Measurements from ENCODE around the gene RHBDF1.

Gene RHBDF1

DNA sequence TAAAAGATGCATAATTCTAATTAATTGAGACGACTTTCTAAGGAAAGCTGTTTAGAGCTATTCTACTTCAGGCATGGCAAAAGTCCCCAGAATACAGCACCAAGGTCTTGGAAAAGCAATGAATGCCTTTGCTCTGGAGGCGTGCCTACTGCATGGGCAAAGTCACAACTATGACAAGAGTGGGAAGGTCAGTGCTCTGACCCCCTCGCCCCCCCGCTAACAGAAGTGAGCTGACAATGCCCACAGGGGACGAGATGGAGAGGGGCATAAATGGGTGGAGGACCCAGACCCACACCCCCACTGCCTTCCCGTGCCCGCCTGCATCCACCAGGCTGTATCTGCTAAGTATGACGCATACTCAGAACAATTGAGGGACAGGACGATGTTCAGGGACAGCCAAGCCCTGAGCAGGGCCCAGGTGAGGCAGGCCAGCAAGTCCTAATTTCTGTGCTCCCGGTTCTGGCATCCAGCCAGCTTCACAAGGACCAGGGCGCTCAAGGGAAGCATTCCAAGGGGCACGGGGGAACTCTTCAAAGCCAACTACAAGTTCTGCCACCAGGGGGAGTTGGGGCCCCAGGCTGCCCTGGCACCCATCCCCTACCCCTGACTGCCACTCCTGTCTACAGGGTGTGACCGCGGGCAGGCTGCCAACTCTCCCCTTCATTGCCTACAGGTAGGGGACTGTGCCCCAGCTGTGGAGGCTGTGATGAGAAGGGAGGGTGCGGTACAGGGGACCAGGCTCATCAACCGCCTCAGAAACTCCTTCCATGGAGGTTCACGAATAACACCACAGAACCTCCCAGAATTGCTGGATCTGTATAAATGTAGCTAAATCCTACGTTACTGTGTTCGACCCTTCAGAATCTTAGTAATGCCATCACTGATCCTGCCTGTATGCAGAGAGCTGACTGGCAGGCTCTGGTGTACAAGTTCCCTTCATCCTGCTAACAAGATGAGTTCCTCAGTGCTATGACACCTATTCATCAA is 45.2 kb upstream of the RHBDF1 start:
- peak; percentile 75 for TF ChIP-seq CTCF (IDR thresholded peaks at IDR 0.05; ENCODE audit: insufficient read depth, low read depth, low read length, missing control alignments)
- H3K4me3 ChIP-seq (ENCODE audit: low read depth, low read length) = no peak overlapping the region
- DNase-seq (ENCODE audit: low read depth) = peak; percentile 69

DNA sequence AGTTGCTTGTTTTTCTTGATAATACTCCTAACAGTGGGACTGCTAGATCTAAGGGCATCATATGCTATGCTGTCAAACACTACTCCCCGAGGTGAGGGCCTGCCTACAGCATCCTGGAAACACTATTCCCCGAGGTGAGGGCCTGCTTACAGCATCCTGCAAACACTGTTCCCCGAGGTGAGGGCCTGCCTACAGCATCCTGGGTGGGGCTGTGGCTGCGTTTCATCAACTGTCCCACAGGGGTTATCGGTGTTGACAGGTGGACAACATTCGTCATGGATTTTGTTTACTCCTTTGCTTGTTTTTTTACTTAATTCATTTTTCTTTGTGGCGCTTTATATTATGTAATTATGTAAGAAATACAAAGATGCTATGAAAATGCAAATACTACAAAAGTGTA is 43.6 kb upstream of the RHBDF1 start:
- no peak for DNase-seq (ENCODE audit: low read depth)
- no peak for TF ChIP-seq CTCF (IDR thresholded peaks at IDR 0.05; ENCODE audit: insufficient read depth, low read depth, low read length, missing control alignments)
- no peak overlapping the region for H3K4me3 ChIP-seq (ENCODE audit: low read depth, low read length)

- no peak for TF ChIP-seq CTCF (IDR thresholded peaks at IDR 0.05; ENCODE audit: insufficient read depth, low read depth, low read length, missing control alignments)
- no peak for DNase-seq (ENCODE audit: low read depth)
- H3K4me3 ChIP-seq (ENCODE audit: low read depth, low read length) = no peak overlapping the region
Measured at GRCh38 chr16:114327-114726, 41.9 kb upstream of the RHBDF1 start.

GRCh38 chr16:112153-112840 is 39.9 kb upstream of the RHBDF1 start:
- no peak for TF ChIP-seq CTCF (IDR thresholded peaks at IDR 0.05; ENCODE audit: insufficient read depth, low read depth, low read length, missing control alignments)
- no peak overlapping the region for H3K4me3 ChIP-seq (ENCODE audit: low read depth, low read length)
- DNase-seq (ENCODE audit: low read depth) = no peak

- peak; percentile 84 for DNase-seq (ENCODE audit: low read depth)
- peak; percentile 74 for TF ChIP-seq CTCF (IDR thresholded peaks at IDR 0.05; ENCODE audit: insufficient read depth, low read depth, low read length, missing control alignments)
- H3K4me3 ChIP-seq (ENCODE audit: low read depth, low read length) = no peak overlapping the region
Measured at GRCh38 chr16:106623-107324, 34.3 kb upstream of the RHBDF1 start.

GRCh38 chr16:105521-105920 is 33.1 kb upstream of the RHBDF1 start:
- H3K4me3 ChIP-seq (ENCODE audit: low read depth, low read length) = no peak overlapping the region
- TF ChIP-seq CTCF (IDR thresholded peaks at IDR 0.05; ENCODE audit: insufficient read depth, low read depth, low read length, missing control alignments) = no peak
- DNase-seq (ENCODE audit: low read depth) = no peak
